Liver (tissue), 9 donors: ENCODE measurements around the gene TCTA. TPM values are rescaled to one million over a fixed set of nuclear protein-coding genes. Genes with fewer than 3 reads are reported as not detected.

Experiments
- DNase-seq: peaks from one replicate; pipeline ENCODE4 v3.0.0-alpha.2; 2017; ENCODE audit warnings: low spot score
- H3K27ac ChIP-seq, 2 donors: one replicate each; pipeline ENCODE4 v1.7.0; 2013; ENCODE audit warnings: inconsistent platforms in 2 of 2, low read length in 2 of 2, control low read depth in 1 of 2, low read depth in 1 of 2, mild to moderate bottlenecking in 1 of 2
- H3K27me3 ChIP-seq, 4 donors: one replicate each; pipeline versions ENCODE4 v1.6.1 to v1.7.0; 2013; ENCODE audit warnings: low read length in 3 of 4, inconsistent platforms in 1 of 4, mild to moderate bottlenecking in 1 of 4, moderate library complexity in 1 of 4; ENCODE audit not compliant: control insufficient read depth in 4 of 4, insufficient read depth in 4 of 4
- H3K36me3 ChIP-seq, 4 donors: one replicate each; pipeline versions ENCODE4 v1.6.1 to v1.7.0; 2013; ENCODE audit warnings: low read length in 3 of 4, mild to moderate bottlenecking in 3 of 4, low read depth in 1 of 4, moderate library complexity in 1 of 4; ENCODE audit not compliant: control insufficient read depth in 4 of 4, insufficient read depth in 3 of 4
- H3K4me1 ChIP-seq, 4 donors: one replicate each; pipeline versions ENCODE4 v1.6.1 to v1.7.0; 2013; ENCODE audit warnings: low read length in 3 of 4, mild to moderate bottlenecking in 3 of 4, moderate library complexity in 1 of 4; ENCODE audit not compliant: control insufficient read depth in 4 of 4, insufficient read depth in 4 of 4
- H3K4me3 ChIP-seq, 3 donors: one replicate each; pipeline versions ENCODE4 v1.6.1 to v1.7.0; 2013; ENCODE audit warnings: low read length in 3 of 3, control low read depth in 1 of 3, low read depth in 1 of 3, mild to moderate bottlenecking in 1 of 3
- H3K9ac ChIP-seq, 2 donors: one replicate each; pipeline ENCODE4 v1.7.0; 2013; ENCODE audit warnings: low read length in 2 of 2, mild to moderate bottlenecking in 2 of 2, moderate library complexity in 2 of 2, control low read depth in 1 of 2, low read depth in 1 of 2
- H3K9me3 ChIP-seq, 4 donors: one replicate each; pipeline versions ENCODE4 v1.6.1 to v1.7.0; 2013; ENCODE audit warnings: low read length in 3 of 4; ENCODE audit not compliant: control insufficient read depth in 4 of 4
- CTCF ChIP-seq: fragments of 150-350 bp; IDR thresholded peaks from 2 replicates; pipeline ENCODE4 v1.5.1; 2017; ENCODE audit warnings: improper control_type of control experiment, low read depth, low read length; ENCODE audit not compliant: missing input control
- EGR1 ChIP-seq, 2 donors: IDR thresholded peaks; 2 replicates each; pipeline ENCODE4 v1.6.1; 2016 to 2018; ENCODE audit warnings: antibody characterized with exemption in 2 of 2, low read depth in 2 of 2
- FOXA1 ChIP-seq: IDR thresholded peaks from 2 replicates; pipeline ENCODE4 v1.6.1; 2016; ENCODE audit warnings: antibody characterized with exemption
- GABPA ChIP-seq, 2 donors: IDR thresholded peaks in 1 of 2; conservative IDR thresholded peaks in 1 of 2; 2 replicates each; pipeline ENCODE4 v1.6.1; 2016; ENCODE audit warnings: antibody characterized with exemption in 2 of 2, mild to moderate bottlenecking in 1 of 2, moderate library complexity in 1 of 2
- HNF4A ChIP-seq, 2 donors: conservative IDR thresholded peaks; 2 replicates each; pipeline ENCODE4 v1.6.1; 2016; ENCODE audit warnings: antibody characterized with exemption in 2 of 2, mild to moderate bottlenecking in 2 of 2
- HNF4G ChIP-seq: IDR thresholded peaks from 2 replicates; pipeline ENCODE4 v1.6.1; 2016; ENCODE audit warnings: antibody characterized with exemption
- JUND ChIP-seq, 2 donors: IDR thresholded peaks; 2 replicates each; pipeline ENCODE4 v1.6.1; 2016; ENCODE audit warnings: antibody characterized with exemption in 2 of 2
- NR2F2 ChIP-seq: IDR thresholded peaks from 2 replicates; pipeline ENCODE4 v1.6.1; 2016; ENCODE audit warnings: antibody characterized with exemption
- RAD21 ChIP-seq, 2 donors: IDR thresholded peaks; 2 replicates each; pipeline ENCODE4 v1.6.1; 2016; ENCODE audit warnings: antibody characterized with exemption in 2 of 2, mild to moderate bottlenecking in 2 of 2
- REST ChIP-seq: IDR thresholded peaks from 2 replicates; pipeline ENCODE4 v1.6.1; 2016; ENCODE audit warnings: antibody characterized with exemption, mild to moderate bottlenecking
- RXRA ChIP-seq, 2 donors: IDR thresholded peaks; 2 replicates each; pipeline ENCODE4 v1.6.1; 2017 to 2018; ENCODE audit warnings: antibody characterized with exemption in 2 of 2, mild to moderate bottlenecking in 1 of 2
- YY1 ChIP-seq: IDR thresholded peaks from 2 replicates; pipeline ENCODE4 v1.6.1; 2016; ENCODE audit warnings: antibody characterized with exemption, mild to moderate bottlenecking
- ZBTB33 ChIP-seq: IDR thresholded peaks from 2 replicates; pipeline ENCODE4 v1.6.1; 2016; ENCODE audit warnings: antibody characterized with exemption
- WGBS: extraction: QIAGEN DNeasy Blood & Tissue Kit; methylation state at CpG from one replicate; pipeline ENCODE4 v1.1.7; 2013; 5-methylcytosine and 5-hydroxymethylcytosine counted together
- polyA plus RNA-seq, 2 donors: library from polyadenylated mRNA; stranded (reverse) in 1 of 2; unstranded in 1 of 2; fragments of 200-250 nt in 1 of 2; fragments of >200 nt in 1 of 2; fragmentation: Nextera tagmentation in 1 of 2; extraction: Ambion mirVana in 1 of 2; gene quantifications; one replicate each; pipeline versions ENCODE4 v1.2.1 to v1.2.3, GENCODE V29; 2013 to 2015
- total RNA-seq, 2 donors: library from RNA; depleted of rRNA; stranded (reverse); fragments of >200 nt; gene quantifications; one replicate each; pipeline ENCODE4 v1.2.3, GENCODE V29; 2014
- TF ChIP-seq, protein P1 (sequence below): IDR thresholded peaks from 2 replicates; pipeline ENCODE4 v1.6.1; 2016; ENCODE audit warnings: antibody characterized with exemption
- donor health status: healthy.
- donor health status: healthy.
- donor health status: healthy.
- donor health status: healthy.
- donor health status: healthy.

Gene TCTA
- total and polyA plus RNA-seq, 4 donors, result 13.6 to 28.2 (median 24.6) TPM

- TF ChIP-seq ZBTB33, result no peak
- peak; percentile 78 to 84 for TF ChIP-seq HNF4A (conservative IDR thresholded peaks at IDR 0.05)
- TF ChIP-seq HNF4G, result peak; percentile 68
- TF ChIP-seq NR2F2, result peak; percentile 49
- peak; percentile 51 to 71 for TF ChIP-seq RXRA (IDR thresholded peaks at IDR 0.05)
- TF ChIP-seq RAD21 (IDR thresholded peaks at IDR 0.05), result peak in 1 of 2 donors; percentile 25
- peak; percentile 70 for TF ChIP-seq YY1
These were observed 10.4 kb downstream of the TCTA start, which contains the start of gene AMT (continued) for GRCh38 chr3:49422379-49423248.

GRCh38 chr3:49424816-49425215 lies 12.6 kb downstream of the TCTA start:
- Histone ChIP-seq H3K9ac (no peak overlapping the region), H3K4me3 (no peak overlapping the region), H3K4me1 (peaks cover 5 to 32% (median 27%) of the 10 kb centered on the region in 4 donors), H3K36me3 (peaks cover 0 to 14% (median 7%) of the 10 kb centered on the region in 4 donors), H3K27ac (no peak overlapping the region), H3K27me3 (no peaks in the 10 kb centered on the region), H3K9me3 (no peaks in the 10 kb centered on the region)
- WGBS, result 97% methylated on average over 6 of the region's 6 CpGs
- TF ChIP-seq REST (no peak), YY1 (no peak), HNF4A (conservative IDR thresholded peaks at IDR 0.05) (no peak), EGR1 (IDR thresholded peaks at IDR 0.05; ENCODE audit: low read depth in 2 of 2) (no peak), RXRA (IDR thresholded peaks at IDR 0.05) (no peak), NR2F2 (no peak), FOXA1 (no peak), JUND (IDR thresholded peaks at IDR 0.05) (no peak), GABPA (IDR thresholded peaks at IDR 0.05 in 1 of 2, conservative IDR thresholded peaks at IDR 0.05 in 1 of 2) (no peak)
- TF ChIP-seq, protein P1, sequence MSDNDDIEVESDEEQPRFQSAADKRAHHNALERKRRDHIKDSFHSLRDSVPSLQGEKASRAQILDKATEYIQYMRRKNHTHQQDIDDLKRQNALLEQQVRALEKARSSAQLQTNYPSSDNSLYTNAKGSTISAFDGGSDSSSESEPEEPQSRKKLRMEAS, result no peak
- no peak for DNase-seq

- Histone ChIP-seq H3K4me3 (no peak overlapping the region), H3K9me3 (no peaks in the 10 kb centered on the region), H3K36me3 (peaks cover 0 to 14% (median 7%) of the 10 kb centered on the region in 4 donors), H3K4me1 (peaks cover 4 to 17% (median 8%) of the 10 kb centered on the region in 4 donors), H3K9ac (no peak overlapping the region), H3K27ac (no peak overlapping the region), H3K27me3 (no peaks in the 10 kb centered on the region)
- TF ChIP-seq RAD21 (IDR thresholded peaks at IDR 0.05) (no peak), REST (no peak), HNF4G (no peak), CTCF (no peak), FOXA1 (no peak), EGR1 (IDR thresholded peaks at IDR 0.05; ENCODE audit: low read depth in 2 of 2) (no peak)
- DNase-seq, result no peak
- 94% methylated on average over 2 of the region's 2 CpGs for WGBS
These were observed 15.4 kb downstream of the TCTA start for GRCh38 chr3:49427586-49427985.
